GM19395 (cell line): ENCODE measurements around the gene MPDU1.

ENCODE experiments used
- ATAC-seq: cut with Tn5 transposase; IDR thresholded peaks from one replicate; pipeline ENCODE4 v1.9.1; 2021; ENCODE audit warnings: mild to moderate bottlenecking, moderate library complexity; ENCODE audit not compliant: unreplicated experiment

The MPDU1 gene

GRCh38 chr17:7583253-7584109 lies at the start of gene MPDU1:
MPDU1 (plus strand) TSS chr17:7583852; CDS start chr17:7583863, 11 bp downstream.
- ATAC-seq = peak; percentile 67

- no peak for ATAC-seq
These were observed 45.6 kb upstream of the MPDU1 start for GRCh38 chr17:7538050-7538449.

GRCh38 chr17:7538891-7539545 lies 44.6 kb upstream of the MPDU1 start:
- no peak for ATAC-seq

GRCh38 chr17:7541074-7541621 lies 42.5 kb upstream of the MPDU1 start:
- ATAC-seq = no peak

GRCh38 chr17:7544911-7545310 lies 38.7 kb upstream of the MPDU1 start:
- no peak for ATAC-seq

GRCh38 chr17:7548585-7549400 lies 34.9 kb upstream of the MPDU1 start, which contains the start of gene TNFSF12:
TNFSF12 (plus strand) TSS chr17:7549058; CDS start chr17:7549154, 96 bp downstream.
- no peak for ATAC-seq

- ATAC-seq = no peak
These were observed 34.1 kb upstream of the MPDU1 start for GRCh38 chr17:7549401-7550055.

GRCh38 chr17:7550344-7550743 lies 33.3 kb upstream of the MPDU1 start:
- no peak for ATAC-seq

GRCh38 chr17:7551396-7551795 lies 32.3 kb upstream of the MPDU1 start:
- ATAC-seq = no peak

- no peak for ATAC-seq
These were observed 31.0 kb upstream of the MPDU1 start for GRCh38 chr17:7552621-7553051.

GRCh38 chr17:7553356-7553755 lies 30.3 kb upstream of the MPDU1 start:
- no peak for ATAC-seq

- ATAC-seq = no peak
These were observed 28.2 kb upstream of the MPDU1 start for GRCh38 chr17:7555320-7555948.

GRCh38 chr17:7556627-7557026 lies 27.0 kb upstream of the MPDU1 start:
- no peak for ATAC-seq

GRCh38 chr17:7557147-7557764 lies 26.4 kb upstream of the MPDU1 start:
- no peak for ATAC-seq

- ATAC-seq = no peak
These were observed 25.7 kb upstream of the MPDU1 start for GRCh38 chr17:7557775-7558543.

GRCh38 chr17:7558544-7559319 lies 24.9 kb upstream of the MPDU1 start, which contains the start of gene TNFSF13:
TNFSF13 (plus strand) TSS chr17:7558750; CDS start chr17:7559040, 290 bp downstream.
- ATAC-seq = no peak

- ATAC-seq = no peak
These were observed 24.1 kb upstream of the MPDU1 start for GRCh38 chr17:7559320-7560171.
